HepG2 (cell line): ENCODE measurements around the gene C1QTNF5. TPM values are rescaled to one million over a fixed set of nuclear protein-coding genes. Genes with fewer than 3 reads are reported as not detected.
A peak's percentile ranks its signal among the peaks of the same experiment; 100 is the strongest.

Source experiments
- ATAC-seq: fragments of 200-7000 bp; cut with Tn5 transposase; 3 replicates; pipeline ENCODE4 v1.9.1; 2020; ENCODE audit warnings: mild to moderate bottlenecking, moderate library complexity
- BruUV-seq: library from RNA; stranded (reverse); fragments of 400-500 nt; replicated peaks from 2 replicates; lab custom pipeline; 2021; lab: Mats Ljungman, UMichigan
- CTCF ChIA-PET: fragments of 300-600 bp; formaldehyde crosslinking; extraction: SDS; loops from one replicate; lab custom pipeline; 2021; ENCODE audit warnings: low total read pairs, inconsistent platforms, low intra/inter-chr PET ratio; lab: Yijun Ruan, JAX
- POLR2A ChIA-PET: fragments of 350-600 bp; sonication (Branson Sonifier 250); formaldehyde crosslinking; loops from one replicate; lab custom pipeline; 2020; ENCODE audit warnings: antibody characterized with exemption, inconsistent platforms; lab: Yijun Ruan, JAX
- DNase-seq: peaks from one replicate; pipeline ENCODE4 v3.0.0-alpha.2; 2015; ENCODE audit warnings: low spot score
- FAIRE-seq: peaks from 3 replicates; lab custom pipeline; 2011; peaks lifted over from hg19 to GRCh38; lab: Jason Lieb, UNC
- H2AFZ ChIP-seq: one replicate; pipeline ENCODE4 v1.6.1; 2011; ENCODE audit warnings: low read length, inconsistent platforms
- H3K27ac ChIP-seq: fragments of 300-600 bp; 3 replicates; pipeline ENCODE4 v1.8.0; 2011; ENCODE audit warnings: mixed run types, mild to moderate bottlenecking, mixed read lengths, low read length, inconsistent platforms; ENCODE audit not compliant: insufficient read depth; ENCODE audit errors: extremely low read length
- H3K27me3 ChIP-seq, 2 experiments: fragments of 200-600 bp in 1 of 2; 2 replicates in 1 of 2; 3 replicates in 1 of 2; pipeline versions ENCODE4 v1.6.0 to v1.8.0; 2011; ENCODE audit warnings: low read length in 2 of 2, mild to moderate bottlenecking in 2 of 2, moderate library complexity in 2 of 2, inconsistent platforms in 1 of 2; ENCODE audit not compliant: insufficient read depth in 2 of 2, control insufficient read depth in 1 of 2
- H3K36me3 ChIP-seq, 2 experiments: fragments of 200-600 bp in 1 of 2; replicated peaks in 1 of 2; 2 replicates in 1 of 2; 3 replicates in 1 of 2; pipeline versions ENCODE4 v1.5.1 to v1.8.0; 2011; ENCODE audit warnings: low read length in 2 of 2, inconsistent platforms in 1 of 2; ENCODE audit not compliant: insufficient read depth in 2 of 2, control insufficient read depth in 1 of 2
- H3K4me1 ChIP-seq: 2 replicates; pipeline ENCODE4 v1.5.1; 2012; ENCODE audit warnings: low read length, inconsistent platforms; ENCODE audit not compliant: insufficient read depth
- H3K4me2 ChIP-seq: 2 replicates; pipeline ENCODE4 v1.6.0; 2011; ENCODE audit warnings: low read depth, low read length, inconsistent platforms
- H3K4me3 ChIP-seq, 3 experiments: fragments of 200-600 bp in 1 of 3; sonication (generic), shearing (Covaris generic) in 1 of 3; replicated peaks in 1 of 3; 2 replicates each; pipeline ENCODE4 v1.5.1; 2011 to 2016; ENCODE audit warnings: low read length in 3 of 3, inconsistent platforms in 2 of 3, low read depth in 2 of 3, mild to moderate bottlenecking in 2 of 3, control low read depth in 1 of 3, mixed read lengths in 1 of 3; ENCODE audit not compliant: insufficient read depth in 1 of 3
- H3K79me2 ChIP-seq: one replicate; pipeline ENCODE4 v1.6.1; 2011; ENCODE audit warnings: low read length, inconsistent platforms; ENCODE audit not compliant: insufficient read depth
- H3K9ac ChIP-seq: 2 replicates; pipeline ENCODE4 v1.6.0; 2011; ENCODE audit warnings: mild to moderate bottlenecking, low read depth, low read length, inconsistent platforms; ENCODE audit not compliant: insufficient read depth
- H3K9me3 ChIP-seq: 2 replicates; pipeline ENCODE4 v1.5.1; 2012; ENCODE audit warnings: mild to moderate bottlenecking, low read length
- H4K20me1 ChIP-seq: 2 replicates; pipeline ENCODE4 v1.6.0; 2011; ENCODE audit warnings: inconsistent platforms, mild to moderate bottlenecking, low read length, moderate library complexity; ENCODE audit not compliant: insufficient read depth
- IKZF1 ChIP-seq: fragments of 450-650 bp; IDR thresholded peaks from 2 replicates; pipeline ENCODE4 v1.7.1; 2016
- IRF2 ChIP-seq: IDR thresholded peaks from 2 replicates; pipeline ENCODE4 v1.6.1; 2018; ENCODE audit warnings: missing genetic modification reagents, missing compliant biosample characterization
- KAT8 ChIP-seq: IDR thresholded peaks from 2 replicates; pipeline ENCODE4 v1.6.1; 2016; ENCODE audit warnings: missing genetic modification reagents, missing compliant biosample characterization
- NFKBIZ ChIP-seq: IDR thresholded peaks from 2 replicates; pipeline ENCODE4 v1.6.1; 2018; ENCODE audit warnings: missing genetic modification reagents, missing compliant biosample characterization
- NRL ChIP-seq: sonication (generic); formaldehyde crosslinking; IDR thresholded peaks from 2 replicates; pipeline ENCODE4 v1.5.0; 2020; ENCODE audit warnings: missing genetic modification reagents, mild to moderate bottlenecking, moderate library complexity, borderline replicate concordance
- POLR2AphosphoS5 ChIP-seq: IDR thresholded peaks from 2 replicates; pipeline ENCODE4 v1.6.1; 2012; ENCODE audit warnings: low read depth, low read length
- PPARG ChIP-seq: conservative IDR thresholded peaks from 2 replicates; pipeline ENCODE4 v1.6.1; 2016; ENCODE audit warnings: missing biosample characterization, missing genetic modification reagents
- PRMT3 ChIP-seq: sonication (generic); formaldehyde crosslinking; IDR thresholded peaks from 2 replicates; pipeline ENCODE4 v1.8.1; 2022; ENCODE audit warnings: low read depth, mild to moderate bottlenecking, moderate library complexity, missing genetic modification reagents, borderline replicate concordance
- RBM22 ChIP-seq: fragments of 200-400 bp; formaldehyde crosslinking; optimal IDR thresholded peaks from 2 replicates; pipeline ENCODE3; 2017; ENCODE audit warnings: mild to moderate bottlenecking, low read length, moderate library complexity
- U2AF1 ChIP-seq: fragments of 200-400 bp; formaldehyde crosslinking; optimal IDR thresholded peaks from 2 replicates; pipeline ENCODE3; 2017; ENCODE audit warnings: mild to moderate bottlenecking, low read depth, low read length
- ZBTB1 ChIP-seq: sonication (generic); formaldehyde crosslinking; IDR thresholded peaks from 2 replicates; pipeline ENCODE4 v1.4.0; 2020; ENCODE audit warnings: missing genetic modification reagents, borderline replicate concordance
- ZBTB3 ChIP-seq: sonication (generic); formaldehyde crosslinking; IDR thresholded peaks from 2 replicates; pipeline ENCODE4 v1.4.0; 2020; ENCODE audit warnings: low read depth, mild to moderate bottlenecking, moderate library complexity, missing genetic modification reagents, borderline replicate concordance
- ZNF160 ChIP-seq: sonication (generic); formaldehyde crosslinking; IDR thresholded peaks from 2 replicates; pipeline ENCODE4 v1.8.0; 2022; ENCODE audit warnings: mild to moderate bottlenecking, inconsistent platforms, missing genetic modification reagents
- ZNF264 ChIP-seq: sonication (generic); formaldehyde crosslinking; IDR thresholded peaks from 2 replicates; pipeline ENCODE4 v1.4.0; 2020; ENCODE audit warnings: missing genetic modification reagents
- ZNF546 ChIP-seq: sonication (generic); formaldehyde crosslinking; conservative IDR thresholded peaks from 2 replicates; pipeline ENCODE4 v1.8.1; 2023; ENCODE audit warnings: mild to moderate bottlenecking, missing genetic modification reagents
- ZNF615 ChIP-seq: sonication (generic); formaldehyde crosslinking; IDR thresholded peaks from 2 replicates; pipeline ENCODE4 v1.5.0; 2020; ENCODE audit warnings: mild to moderate bottlenecking, missing genetic modification reagents, borderline replicate concordance
- ZNF616 ChIP-seq: sonication (generic); formaldehyde crosslinking; IDR thresholded peaks from 2 replicates; pipeline ENCODE4 v1.5.0; 2020; ENCODE audit warnings: low read depth, mild to moderate bottlenecking, missing genetic modification reagents
- ZNF788 ChIP-seq: sonication (generic); formaldehyde crosslinking; IDR thresholded peaks from 2 replicates; pipeline ENCODE4 v1.5.0; 2020; ENCODE audit warnings: mild to moderate bottlenecking, missing genetic modification reagents, borderline replicate concordance
- WGBS: methylation state at CpG from one replicate; pipeline ENCODE4 v1.1.6; 2017; ENCODE audit warnings: low lambda C conversion rate; 5-methylcytosine and 5-hydroxymethylcytosine counted together
- in situ Hi-C: cut with HindIII; loops from 2 replicates; pipeline ENCODE4 v1.10.0; 2017; ENCODE audit warnings: low pct_unique_long_range_greater_than_20kb; ENCODE audit not compliant: extremely low pct_ligation_motif_present
- intact Hi-C: fragments of 100-400 bp; cut with micrococcal nuclease; formaldehyde crosslinking; loops from one replicate; pipeline ENCODE4 v1.10.0; 2022; ENCODE audit not compliant: unreplicated experiment
- polyA plus RNA-seq, 8 experiments: library from polyadenylated mRNA; depleted of rRNA in 3 of 8; stranded (reverse) in 7 of 8; unstranded in 1 of 8; fragments of >200 nt; fragmentation: Illumina TruSeq in 4 of 8; extraction: Trizol in 4 of 8; gene quantifications; 2 replicates each; pipeline versions ENCODE4 v1.2.1 to v1.2.3, GENCODE V29; 2011 to 2016; ENCODE audit warnings: low read depth in 4 of 8, missing spikeins in 1 of 8, mixed read lengths in 1 of 8; ENCODE audit not compliant: insufficient read depth in 1 of 8
- total RNA-seq, 5 experiments: library from RNA; depleted of rRNA; stranded (reverse); fragments of >200 nt; fragmentation: Illumina TruSeq; extraction: Trizol; gene quantifications; 2 replicates each; pipeline ENCODE4 v1.2.3, GENCODE V29; 2016; ENCODE audit warnings: low read depth in 1 of 5
- TF ChIP-seq, protein P1 (sequence below): sonication (generic); formaldehyde crosslinking; IDR thresholded peaks from 2 replicates; pipeline ENCODE4 v1.4.0; 2020; ENCODE audit warnings: missing genetic modification reagents
- TF ChIP-seq, protein P2 (sequence below): sonication (generic); formaldehyde crosslinking; IDR thresholded peaks from 2 replicates; pipeline ENCODE4 v1.4.0; 2020; ENCODE audit warnings: mild to moderate bottlenecking, missing genetic modification reagents
- TF ChIP-seq, protein P3 (sequence below): sonication (generic); formaldehyde crosslinking; IDR thresholded peaks from 2 replicates; pipeline ENCODE4 v1.4.0; 2020; ENCODE audit warnings: missing genetic modification reagents
- TF ChIP-seq, protein P4 (sequence below): IDR thresholded peaks from 2 replicates; pipeline ENCODE4 v1.6.1; 2016

The C1QTNF5 gene
- total and polyA plus RNA-seq, 2 of the 13 experiments (the other 11 are each of a cell fraction or from before 2014, with no cell fraction given) = 0.86 to 1.2 TPM

DNA sequence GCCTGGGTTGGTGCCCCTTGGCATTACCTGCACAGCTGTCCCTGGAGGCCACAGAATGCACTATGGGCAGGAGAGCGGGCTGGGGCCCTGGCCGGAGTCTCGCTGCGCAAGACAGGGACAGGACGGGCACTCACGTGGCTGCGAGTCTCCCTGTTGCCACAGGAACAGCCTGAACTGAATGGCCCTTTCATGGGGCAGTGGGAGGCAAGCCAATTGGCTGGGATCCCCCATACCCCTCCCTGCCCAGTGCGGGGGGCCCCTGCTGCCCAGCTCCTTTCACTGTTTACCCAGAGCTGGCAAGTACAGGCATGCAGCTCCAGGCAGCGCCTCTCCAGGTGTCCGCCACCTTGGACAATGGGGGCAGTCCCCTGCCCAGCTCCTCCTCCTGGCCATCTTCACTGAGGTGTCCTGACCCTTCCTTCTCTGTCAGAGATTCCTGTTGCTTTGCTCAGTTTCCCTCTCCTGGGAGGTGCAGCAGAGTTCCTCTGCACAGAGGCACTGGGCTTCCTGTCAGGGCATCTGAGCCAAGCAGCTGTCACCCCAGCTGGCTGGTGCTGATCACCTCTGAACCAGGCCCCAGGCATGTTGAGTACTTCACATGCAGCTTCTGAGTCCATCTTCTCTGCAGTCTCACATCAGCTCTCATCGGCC is 35.6 kb upstream of the C1QTNF5 start:
- peak; percentile 76 for FAIRE-seq
- in situ Hi-C loops = loop anchor here (5.0 kb wide), 1 partner anchor 96 kb away; no protein-coding TSS in a partner anchor
- TSS peak; percentile 68 for BruUV-seq
- Histone ChIP-seq H2AFZ (no peak overlapping the region), H3K27ac (peak overlapping the region; percentile 68), H3K4me3 (peak overlapping the region; percentile 30 to 65 (median 32); a peak in 4 of 6 replicates), H3K4me2 (peak overlapping the region; percentile 83), H3K27me3 (no peaks in the 10 kb centered on the region; a peak in 1 of 5 replicates), H3K79me2 (peaks cover 29% of the 10 kb centered on the region), H3K9ac (peak overlapping the region; percentile 64), H3K9me3 (no peaks in the 10 kb centered on the region), H3K4me1 (peaks cover 95% of the 10 kb centered on the region), H3K36me3 (no peaks in the 10 kb centered on the region), H4K20me1 (no peaks in the 10 kb centered on the region)
- 25% methylated on average over 10 of the region's 11 CpGs for WGBS
- peak; percentile 88 for DNase-seq
- ChIA-PET CTCF (interaction anchor here (1.3 kb wide), 1 partner anchor 36 kb away, joined by 3 read pairs; no protein-coding TSS in a partner anchor), POLR2A (interaction anchor here (0.8 to 4.4 kb wide), 17 partner anchors 8 to 804 kb away, joined by 3 to 22 read pairs (median 5); partner anchors contain the start of genes ARCN1, C1QTNF5, CBL and HMBS)
- intact Hi-C loops = no loop called here
- ATAC-seq = peak; percentile 59
- TF ChIP-seq ZNF546 (CRISPR knock-in tag) = no peak
- TF ChIP-seq U2AF1 = no peak
- TF ChIP-seq PRMT3 (CRISPR knock-in tag) = no peak
- TF ChIP-seq IRF2 = peak; percentile 27; the same call in 1 of the 2 replicates
- TF ChIP-seq, protein P1, sequence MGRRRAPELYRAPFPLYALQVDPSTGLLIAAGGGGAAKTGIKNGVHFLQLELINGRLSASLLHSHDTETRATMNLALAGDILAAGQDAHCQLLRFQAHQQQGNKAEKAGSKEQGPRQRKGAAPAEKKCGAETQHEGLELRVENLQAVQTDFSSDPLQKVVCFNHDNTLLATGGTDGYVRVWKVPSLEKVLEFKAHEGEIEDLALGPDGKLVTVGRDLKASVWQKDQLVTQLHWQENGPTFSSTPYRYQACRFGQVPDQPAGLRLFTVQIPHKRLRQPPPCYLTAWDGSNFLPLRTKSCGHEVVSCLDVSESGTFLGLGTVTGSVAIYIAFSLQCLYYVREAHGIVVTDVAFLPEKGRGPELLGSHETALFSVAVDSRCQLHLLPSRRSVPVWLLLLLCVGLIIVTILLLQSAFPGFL (CRISPR knock-in tag) = no peak
- no peak for TF ChIP-seq ZNF616 (CRISPR knock-in tag)
- no peak for TF ChIP-seq ZBTB1 (CRISPR knock-in tag)
- TF ChIP-seq, protein P2, sequence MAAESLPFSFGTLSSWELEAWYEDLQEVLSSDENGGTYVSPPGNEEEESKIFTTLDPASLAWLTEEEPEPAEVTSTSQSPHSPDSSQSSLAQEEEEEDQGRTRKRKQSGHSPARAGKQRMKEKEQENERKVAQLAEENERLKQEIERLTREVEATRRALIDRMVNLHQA (CRISPR knock-in tag) = no peak
- no peak for TF ChIP-seq POLR2AphosphoS5
- TF ChIP-seq ZNF615 = no peak
- TF ChIP-seq ZNF788 (CRISPR knock-in tag) = peak; percentile 74; the same call in 1 of the 2 replicates
- no peak for TF ChIP-seq PPARG (CRISPR knock-in tag)
- no peak for TF ChIP-seq ZNF160 (CRISPR knock-in tag)
- TF ChIP-seq IKZF1 = no peak
- peak; percentile 92 for TF ChIP-seq RBM22
- TF ChIP-seq NFKBIZ (CRISPR knock-in tag) = 0 out of 2 replicates have a peak, but pooled peaks have one; percentile 38
- TF ChIP-seq ZBTB3 (CRISPR knock-in tag) = no peak
- no peak for TF ChIP-seq NRL (CRISPR knock-in tag)
- TF ChIP-seq, protein P3, sequence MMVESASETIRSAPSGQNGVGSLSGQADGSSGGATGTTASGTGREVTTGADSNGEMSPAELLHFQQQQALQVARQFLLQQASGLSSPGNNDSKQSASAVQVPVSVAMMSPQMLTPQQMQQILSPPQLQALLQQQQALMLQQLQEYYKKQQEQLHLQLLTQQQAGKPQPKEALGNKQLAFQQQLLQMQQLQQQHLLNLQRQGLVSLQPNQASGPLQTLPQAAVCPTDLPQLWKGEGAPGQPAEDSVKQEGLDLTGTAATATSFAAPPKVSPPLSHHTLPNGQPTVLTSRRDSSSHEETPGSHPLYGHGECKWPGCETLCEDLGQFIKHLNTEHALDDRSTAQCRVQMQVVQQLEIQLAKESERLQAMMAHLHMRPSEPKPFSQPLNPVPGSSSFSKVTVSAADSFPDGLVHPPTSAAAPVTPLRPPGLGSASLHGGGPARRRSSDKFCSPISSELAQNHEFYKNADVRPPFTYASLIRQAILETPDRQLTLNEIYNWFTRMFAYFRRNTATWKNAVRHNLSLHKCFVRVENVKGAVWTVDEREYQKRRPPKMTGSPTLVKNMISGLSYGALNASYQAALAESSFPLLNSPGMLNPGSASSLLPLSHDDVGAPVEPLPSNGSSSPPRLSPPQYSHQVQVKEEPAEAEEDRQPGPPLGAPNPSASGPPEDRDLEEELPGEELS (CRISPR knock-in tag) = peak; percentile 70; the same call in 1 of the 2 replicates
- peak; percentile 58; the same call in 1 of the 2 replicates for TF ChIP-seq KAT8 (CRISPR knock-in tag)
- TF ChIP-seq ZNF264 (CRISPR knock-in tag) = no peak; the same call in 1 of the 2 replicates
- TF ChIP-seq, protein P4, sequence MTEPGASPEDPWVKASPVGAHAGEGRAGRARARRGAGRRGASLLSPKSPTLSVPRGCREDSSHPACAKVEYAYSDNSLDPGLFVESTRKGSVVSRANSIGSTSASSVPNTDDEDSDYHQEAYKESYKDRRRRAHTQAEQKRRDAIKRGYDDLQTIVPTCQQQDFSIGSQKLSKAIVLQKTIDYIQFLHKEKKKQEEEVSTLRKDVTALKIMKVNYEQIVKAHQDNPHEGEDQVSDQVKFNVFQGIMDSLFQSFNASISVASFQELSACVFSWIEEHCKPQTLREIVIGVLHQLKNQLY = peak; percentile 41; the same call in 1 of the 2 replicates
